ENCODE measurements around the gene MYO9B.

MYO9B gene

DNA sequence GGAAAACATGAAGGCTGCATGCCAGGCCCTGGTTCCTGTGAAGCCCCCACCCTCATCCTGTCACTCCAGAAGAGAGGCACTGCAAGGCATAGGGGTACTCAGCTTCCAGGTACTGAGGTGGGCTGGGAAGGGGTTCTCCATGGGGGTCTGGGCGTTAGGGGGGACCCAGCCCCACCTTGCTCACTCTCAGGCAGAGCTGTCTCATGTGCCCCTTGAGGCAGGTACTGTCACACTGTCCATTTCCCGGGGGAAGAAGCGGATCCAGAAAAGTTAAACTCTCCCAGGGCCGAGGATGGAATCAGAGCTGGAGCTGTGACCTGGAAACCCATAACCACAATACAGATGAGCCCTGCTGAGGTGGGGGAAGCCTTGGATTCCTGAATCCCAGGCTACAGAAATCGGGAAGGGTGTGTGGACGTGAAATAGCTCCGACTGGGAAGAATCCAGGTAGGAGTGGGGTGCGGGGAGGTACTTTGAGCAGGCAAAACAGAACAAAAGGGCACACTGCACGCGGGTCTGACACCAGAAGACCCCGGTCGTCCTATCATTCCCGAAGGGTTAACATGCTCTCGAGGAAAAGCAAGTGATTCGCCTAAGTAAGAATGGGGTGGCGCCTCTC lies 139.0 kb downstream of the MYO9B start:
- DNase-seq (ENCODE audit: low spot score) = no peak

GRCh38 chr19:17215127-17215971 lies 139.8 kb downstream of the MYO9B start, which contains the start of gene USE1:
USE1 (plus strand) TSS chr19:17215357; CDS start chr19:17215406, 49 bp downstream.
- peak; percentile 95 for DNase-seq (ENCODE audit: low spot score)

GRCh38 chr19:17216058-17216670 lies 140.6 kb downstream of the MYO9B start:
- no peak for DNase-seq (ENCODE audit: low spot score)

- DNase-seq (ENCODE audit: low spot score) = no peak
Measured at GRCh38 chr19:17219286-17219685, 143.7 kb downstream of the MYO9B start.

DNA sequence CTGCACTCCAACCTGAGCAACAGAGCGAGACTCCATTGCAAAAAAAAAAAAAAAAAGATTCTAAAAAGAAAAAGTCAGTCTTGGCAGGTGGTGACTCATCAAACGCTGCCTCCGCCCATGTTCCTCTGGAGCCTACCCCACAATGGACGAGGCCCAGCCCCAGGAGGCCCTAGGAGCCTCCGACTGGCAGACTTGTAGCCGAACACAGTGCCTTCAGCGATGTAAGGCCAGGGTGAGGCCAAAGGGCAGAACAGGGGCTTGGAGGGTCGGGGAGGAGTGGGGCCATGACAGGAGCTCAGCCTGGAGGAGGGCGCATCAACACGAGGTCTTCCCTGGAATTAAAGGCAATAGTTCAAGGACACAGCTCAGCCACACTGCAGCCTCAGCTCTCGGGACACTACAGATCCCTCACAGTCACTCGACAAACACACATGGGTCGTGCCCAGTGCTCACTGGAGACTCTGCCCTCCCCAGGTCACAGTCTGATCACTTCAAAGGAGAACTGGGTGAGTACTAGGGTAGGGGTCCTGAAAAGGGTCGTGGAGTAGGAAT lies 144.7 kb downstream of the MYO9B start:
- peak; percentile 83 for DNase-seq (ENCODE audit: low spot score)

GRCh38 chr19:17225053-17225452 lies 149.5 kb downstream of the MYO9B start:
- DNase-seq (ENCODE audit: low spot score) = no peak

- peak; percentile 97 for DNase-seq (ENCODE audit: low spot score)
Measured at GRCh38 chr19:17226002-17226933, 150.7 kb downstream of the MYO9B start, which contains the start of gene OCEL1. OCEL1 (plus strand) TSS chr19:17226226; CDS start chr19:17226248, 22 bp downstream.

DNA sequence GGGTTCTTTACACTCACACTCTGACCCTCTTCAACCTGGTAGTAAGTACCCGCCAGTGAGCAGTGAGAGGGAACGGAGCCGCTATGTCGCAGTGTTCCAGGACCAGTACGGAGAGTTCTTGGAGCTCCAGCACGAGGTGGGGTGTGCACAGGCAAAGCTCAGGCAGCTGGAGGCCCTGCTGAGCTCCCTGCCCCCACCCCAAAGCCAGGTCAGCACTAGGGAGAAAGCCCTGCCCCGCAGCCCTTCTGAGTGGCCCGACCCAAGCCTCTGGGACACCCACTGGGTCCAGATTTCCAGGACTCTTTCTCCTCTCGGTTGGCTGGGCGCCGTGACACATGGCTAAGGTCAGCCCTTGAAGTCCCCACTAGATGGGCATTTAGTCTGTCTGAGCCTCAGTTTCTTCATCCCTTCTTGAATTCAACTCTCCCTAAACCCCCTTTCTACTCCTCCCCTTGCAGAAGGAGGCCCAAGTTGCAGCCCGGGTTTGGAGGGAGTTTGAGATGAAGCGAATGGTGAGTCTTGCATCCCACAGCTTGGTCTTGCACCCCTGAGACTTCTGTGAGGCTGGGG lies 152.3 kb downstream of the MYO9B start:
- DNase-seq (ENCODE audit: low spot score) = no peak

- no peak for DNase-seq (ENCODE audit: low spot score)
Measured at GRCh38 chr19:17229890-17230289, 154.3 kb downstream of the MYO9B start.

DNA sequence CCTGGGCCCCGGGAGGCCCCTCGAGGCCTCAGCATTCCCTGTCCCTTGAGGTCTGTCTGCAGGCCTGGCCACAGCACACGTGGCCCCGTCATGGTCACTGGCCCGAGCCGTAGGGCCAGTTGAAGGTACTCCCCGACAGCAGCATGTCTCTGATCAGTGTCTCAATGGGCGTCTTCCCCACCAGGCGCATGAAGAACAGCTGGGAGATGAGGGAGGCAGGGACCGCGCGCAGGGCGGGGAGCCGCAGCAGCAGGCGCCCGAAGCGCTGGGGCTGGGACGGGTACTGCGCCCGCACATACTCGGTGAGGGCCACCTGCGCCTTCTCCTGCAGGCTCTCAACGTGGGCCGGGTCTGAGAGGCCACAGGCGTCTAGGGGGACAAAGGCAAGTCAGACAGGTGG lies 156.7 kb downstream of the MYO9B start:
- DNase-seq (ENCODE audit: low spot score) = no peak

DNA sequence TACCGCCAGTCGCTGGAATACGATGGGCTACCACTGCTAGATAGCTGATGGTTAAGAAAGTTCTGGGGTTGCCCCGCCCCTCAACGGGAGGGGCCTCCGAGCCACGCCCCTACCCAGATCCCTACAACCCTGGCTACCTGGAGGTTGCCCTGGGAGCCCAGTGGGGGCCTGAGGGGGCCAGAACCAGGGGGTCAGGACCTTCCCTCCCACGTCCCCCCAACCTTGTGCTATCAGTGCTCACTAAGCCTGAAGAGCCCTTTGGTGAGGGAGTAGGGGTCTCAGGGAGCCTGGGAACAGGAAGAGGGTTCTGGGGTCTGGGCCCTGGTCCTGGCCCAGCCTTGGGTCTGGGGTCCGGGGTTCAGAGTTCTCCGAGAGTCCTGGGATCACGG lies 159.3 kb downstream of the MYO9B start:
- DNase-seq (ENCODE audit: low spot score) = peak; percentile 80

DNA sequence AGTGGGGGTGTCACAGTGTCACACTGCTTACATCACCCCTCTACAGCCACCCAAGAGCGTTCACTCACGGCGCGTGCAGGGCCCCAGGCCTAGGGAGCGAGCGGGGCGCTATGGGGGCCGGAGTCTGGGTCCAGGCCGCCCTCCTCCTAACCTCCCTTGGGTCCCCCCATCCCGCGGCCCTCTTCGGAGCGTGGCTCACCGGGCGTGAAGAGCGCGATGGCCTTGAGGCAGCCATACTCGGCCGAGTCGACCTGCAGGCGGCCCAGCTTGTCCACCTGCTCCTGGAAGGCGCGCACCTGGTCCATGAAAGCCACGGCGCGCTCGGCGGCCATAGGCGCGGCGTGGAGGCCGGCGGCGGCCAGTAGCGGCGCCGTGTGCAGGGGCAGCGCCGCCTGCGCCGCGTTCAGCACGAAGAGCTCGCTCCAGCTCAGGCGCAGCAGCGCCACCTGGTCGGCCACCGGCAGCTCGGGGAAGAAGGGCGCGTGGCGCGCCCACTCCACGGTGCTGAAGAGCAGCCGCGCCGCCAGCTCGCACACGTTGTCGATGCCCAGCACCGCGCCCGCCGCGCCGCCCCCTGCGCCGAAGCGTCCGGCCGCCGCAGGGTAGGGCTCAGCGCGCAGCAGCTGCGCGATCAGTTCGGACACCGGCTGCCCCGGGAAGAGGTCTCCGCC lies 159.9 kb downstream of the MYO9B start:
- DNase-seq (ENCODE audit: low spot score) = peak; percentile 69

GRCh38 chr19:17235971-17236777 lies 160.6 kb downstream of the MYO9B start:
- DNase-seq (ENCODE audit: low spot score) = peak; percentile 65

DNA sequence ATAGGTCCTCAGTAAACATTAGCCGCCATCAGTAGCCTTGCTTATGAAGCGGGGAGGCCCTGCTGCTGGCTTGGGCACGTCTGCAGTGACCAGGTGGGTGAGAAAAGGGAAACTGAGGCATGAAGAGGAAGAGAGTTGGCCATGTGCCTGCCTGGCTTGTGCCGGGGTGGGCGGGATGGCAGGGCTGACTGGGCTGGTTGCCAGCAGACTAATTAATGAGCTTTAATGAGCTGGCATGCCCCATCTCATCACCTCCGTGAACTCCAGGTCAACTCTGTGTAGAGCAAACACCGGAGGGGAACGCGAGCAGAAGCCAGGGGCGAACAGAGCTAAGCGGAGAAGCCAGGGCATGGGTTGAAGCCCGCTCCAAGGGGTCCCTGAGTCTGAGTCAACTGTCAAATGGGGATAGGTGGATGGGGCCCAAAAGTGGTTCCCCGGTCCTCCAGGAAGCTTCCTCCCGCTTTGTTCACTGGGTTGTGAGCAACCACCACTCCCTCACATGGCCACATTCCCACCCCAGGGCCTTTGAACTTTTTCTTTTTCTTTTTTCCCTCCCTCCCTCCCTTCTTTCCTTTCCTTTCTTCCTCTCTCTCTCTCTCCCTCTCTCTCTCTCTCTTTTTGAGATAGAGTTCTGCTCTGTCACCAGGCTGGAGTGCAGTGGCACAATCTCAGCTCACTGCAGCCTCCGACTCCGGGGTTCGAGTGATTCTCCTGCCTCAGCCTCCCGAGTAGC lies 161.4 kb downstream of the MYO9B start:
- no peak for DNase-seq (ENCODE audit: low spot score)

DNA sequence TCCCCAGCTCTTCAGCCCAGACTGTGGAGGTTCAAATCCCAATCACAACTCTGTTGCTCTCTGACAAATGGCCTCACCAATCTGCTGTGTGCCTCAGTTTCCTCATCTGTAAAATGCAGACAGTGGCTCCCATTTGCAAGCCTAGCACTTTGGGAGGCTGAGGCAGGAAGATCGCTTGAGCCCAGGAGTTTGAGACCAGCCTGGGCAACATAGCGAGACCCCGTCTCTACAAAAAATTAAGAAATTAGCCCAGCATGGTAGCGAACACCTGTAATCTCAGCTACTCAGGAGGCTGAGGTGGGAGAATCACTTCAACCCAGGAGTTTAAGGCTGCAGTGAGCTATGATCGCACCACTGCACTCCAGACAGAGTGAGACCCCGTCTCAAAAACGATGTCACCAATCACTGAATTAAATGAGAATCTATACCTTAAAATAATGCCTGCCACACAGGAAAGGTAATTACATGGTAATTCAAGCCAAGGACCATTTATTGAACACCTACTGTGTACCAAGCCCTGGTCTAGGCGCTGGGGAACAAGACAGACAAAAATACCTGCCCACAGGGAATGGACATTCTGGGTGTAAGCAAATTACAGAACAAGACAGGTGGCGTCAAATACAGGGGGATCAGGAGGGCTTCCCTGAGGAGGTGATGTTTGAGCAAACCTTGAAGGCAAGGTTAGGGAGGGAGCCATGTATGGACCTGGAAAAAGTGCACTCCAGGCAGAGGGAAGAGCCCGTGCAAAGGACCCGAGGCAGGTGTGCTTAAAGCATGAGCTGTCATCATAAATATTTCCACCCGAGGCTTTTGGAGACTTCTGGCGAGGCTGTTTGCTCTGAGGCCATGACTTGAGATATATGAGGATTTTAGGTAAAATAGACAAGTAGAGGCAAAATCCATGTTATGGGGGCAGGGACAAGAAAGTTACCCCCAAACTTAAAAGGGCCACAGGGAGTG lies 162.4 kb downstream of the MYO9B start:
- DNase-seq (ENCODE audit: low spot score) = no peak

- DNase-seq (ENCODE audit: low spot score) = no peak
Measured at GRCh38 chr19:17240062-17240752, 164.6 kb downstream of the MYO9B start.

- no peak for DNase-seq (ENCODE audit: low spot score)
Measured at GRCh38 chr19:17240826-17241399, 165.3 kb downstream of the MYO9B start.
